GM21360 (cell line): ENCODE results near the gene HHAT.

ENCODE experiments used
- ATAC-seq: cut with Tn5 transposase; IDR thresholded peaks from one replicate; pipeline ENCODE4 v1.9.1; 2021; ENCODE audit warnings: mild to moderate bottlenecking, moderate library complexity; ENCODE audit not compliant: unreplicated experiment

The HHAT gene

GRCh38 chr1:210313046-210313595, 15.6 kb upstream of the HHAT start:
- no peak for ATAC-seq

- ATAC-seq, result no peak
Measured at GRCh38 chr1:210313921-210314320, 14.8 kb upstream of the HHAT start.

GRCh38 chr1:210315529-210315928, 13.2 kb upstream of the HHAT start:
- ATAC-seq, result no peak

GRCh38 chr1:210321131-210321530, 7.6 kb upstream of the HHAT start:
- ATAC-seq, result no peak

- no peak for ATAC-seq
Measured at GRCh38 chr1:210321552-210321951, 7.2 kb upstream of the HHAT start.

- ATAC-seq, result no peak
Measured at GRCh38 chr1:210323957-210324356, 4.7 kb upstream of the HHAT start.

- ATAC-seq, result no peak
Measured at GRCh38 chr1:210325026-210325670, 3.6 kb upstream of the HHAT start.

- ATAC-seq, result no peak
Measured at GRCh38 chr1:210328032-210328745, 513 bp upstream of the HHAT start.

- ATAC-seq, result no peak
Measured at GRCh38 chr1:210330279-210330866, 1.7 kb downstream of the HHAT start.

- no peak for ATAC-seq
Measured at GRCh38 chr1:210332233-210332632, 3.5 kb downstream of the HHAT start.

GRCh38 chr1:210332719-210333398, 4.2 kb downstream of the HHAT start:
- peak; percentile 77 for ATAC-seq

GRCh38 chr1:210335001-210335400, 6.3 kb downstream of the HHAT start:
- no peak for ATAC-seq

GRCh38 chr1:210336362-210336761, 7.7 kb downstream of the HHAT start:
- no peak for ATAC-seq

- no peak for ATAC-seq
Measured at GRCh38 chr1:210339500-210339899, 10.8 kb downstream of the HHAT start.

- no peak for ATAC-seq
Measured at GRCh38 chr1:210340311-210340710, 11.6 kb downstream of the HHAT start.

- ATAC-seq, result no peak
Measured at GRCh38 chr1:210340841-210341240, 12.1 kb downstream of the HHAT start.

- peak; percentile 41 for ATAC-seq
Measured at GRCh38 chr1:210342986-210343780, 14.5 kb downstream of the HHAT start.

- no peak for ATAC-seq
Measured at GRCh38 chr1:210344706-210345105, 16.0 kb downstream of the HHAT start.

- ATAC-seq, result peak; percentile 53
Measured at GRCh38 chr1:210347112-210347511, 18.4 kb downstream of the HHAT start.

GRCh38 chr1:210351496-210351895, 22.8 kb downstream of the HHAT start:
- no peak for ATAC-seq

GRCh38 chr1:210352575-210352974, 23.9 kb downstream of the HHAT start:
- no peak for ATAC-seq
